Calu3 (cell line): ENCODE results near the gene SLAMF1. TPM values are rescaled to one million over a fixed set of nuclear protein-coding genes. Genes with fewer than 3 reads are reported as not detected.

Source experiments
- BruUV-seq: library from RNA; stranded (reverse); fragments of 400-500 nt; replicated peaks from 2 replicates; lab custom pipeline; 2021; lab: Mats Ljungman, UMichigan
- CTCF ChIA-PET: fragments of 300-600 bp; sonication (Branson Sonifier 250); formaldehyde crosslinking; loops from one replicate; lab custom pipeline; 2022; ENCODE audit warnings: antibody characterized with exemption; lab: Charles Lee
- DNase-seq: peaks from one replicate; pipeline ENCODE4 v3.0.0; 2022
- H3K27ac Mint-ChIP-seq: one replicate; pipeline ENCODE4 v1.8.0; 2022; ENCODE audit warnings: mixed read lengths; ENCODE audit not compliant: unreplicated experiment
- H3K27me3 Mint-ChIP-seq: one replicate; pipeline ENCODE4 v1.8.0; 2022; ENCODE audit warnings: mixed read lengths; ENCODE audit not compliant: unreplicated experiment
- H3K36me3 Mint-ChIP-seq: one replicate; pipeline ENCODE4 v1.8.0; 2022; ENCODE audit warnings: mild to moderate bottlenecking, moderate library complexity, mixed read lengths; ENCODE audit not compliant: insufficient read depth, unreplicated experiment
- H3K4me1 Mint-ChIP-seq: one replicate; pipeline ENCODE4 v1.8.0; 2022; ENCODE audit warnings: mild to moderate bottlenecking, low read depth, mixed read lengths; ENCODE audit not compliant: unreplicated experiment
- H3K4me3 Mint-ChIP-seq: one replicate; pipeline ENCODE4 v1.8.0; 2022; ENCODE audit warnings: mild to moderate bottlenecking, low read depth, moderate library complexity, mixed read lengths; ENCODE audit not compliant: unreplicated experiment
- H3K9me3 Mint-ChIP-seq: one replicate; pipeline ENCODE4 v1.8.0; 2022; ENCODE audit warnings: low read depth, mixed read lengths; ENCODE audit not compliant: unreplicated experiment
- CTCF ChIP-seq: fragments of 200-600 bp; IDR thresholded peaks from one replicate; pipeline ENCODE4 v1.8.0; 2022; ENCODE audit warnings: antibody characterized with exemption; ENCODE audit not compliant: unreplicated experiment
- intact Hi-C: fragments of 100-400 bp; cut with micrococcal nuclease; formaldehyde crosslinking; loops from one replicate; pipeline ENCODE4 v1.10.0; 2022; ENCODE audit not compliant: unreplicated experiment
- total RNA-seq: library from RNA; stranded (reverse); gene quantifications from 2 replicates; pipeline ENCODE4 v1.2.3, GENCODE V29; 2022

Gene SLAMF1
- total RNA-seq, 1 experiment from 2014 or later: not detected

GRCh38 chr1:160614410-160614809 lies 32.4 kb downstream of the SLAMF1 start:
- Mint-ChIP-seq H3K9me3 (peaks cover 2% of the 10 kb centered on the region), H3K4me3 (no peak overlapping the region), H3K27ac (no peak overlapping the region), H3K4me1 (no peaks in the 10 kb centered on the region), H3K36me3 (no peaks in the 10 kb centered on the region), H3K27me3 (peaks cover 45% of the 10 kb centered on the region)
- TF ChIP-seq CTCF: no peak
- intact Hi-C loops: no loop called here
- CTCF ChIA-PET: no interaction called here
- DNase-seq: no peak
- no TSS peak for BruUV-seq

- intact Hi-C loops: no loop called here
- no peaks in the 10 kb centered on the region for H3K9me3 Mint-ChIP-seq
- H3K4me1 Mint-ChIP-seq: no peaks in the 10 kb centered on the region
- CTCF ChIA-PET: interaction anchor here (0.6 kb wide), 1 partner anchor 365 kb away, joined by 7 read pairs; no protein-coding TSS in a partner anchor
- no TSS peak for BruUV-seq
- H3K36me3 Mint-ChIP-seq: no peaks in the 10 kb centered on the region
- H3K4me3 Mint-ChIP-seq: no peak overlapping the region
- DNase-seq: no peak
- no peak for TF ChIP-seq CTCF
- H3K27ac Mint-ChIP-seq: no peak overlapping the region
- peaks cover 62% of the 10 kb centered on the region for H3K27me3 Mint-ChIP-seq
These were observed 34.1 kb downstream of the SLAMF1 start for GRCh38 chr1:160612613-160613218.

- H3K4me1 Mint-ChIP-seq: no peaks in the 10 kb centered on the region
- DNase-seq: no peak
- H3K36me3 Mint-ChIP-seq: no peaks in the 10 kb centered on the region
- intact Hi-C loops: no loop called here
- H3K27me3 Mint-ChIP-seq: peaks cover 65% of the 10 kb centered on the region
- H3K27ac Mint-ChIP-seq: no peak overlapping the region
- H3K4me3 Mint-ChIP-seq: no peak overlapping the region
- no TSS peak for BruUV-seq
- no peak for TF ChIP-seq CTCF
- CTCF ChIA-PET: no interaction called here
- no peaks in the 10 kb centered on the region for H3K9me3 Mint-ChIP-seq
These were observed 36.1 kb downstream of the SLAMF1 start for GRCh38 chr1:160610569-160611242.

- DNase-seq: no peak
- no peak overlapping the region for H3K4me3 Mint-ChIP-seq
- H3K4me1 Mint-ChIP-seq: no peaks in the 10 kb centered on the region
- no TSS peak for BruUV-seq
- H3K36me3 Mint-ChIP-seq: no peaks in the 10 kb centered on the region
- no peaks in the 10 kb centered on the region for H3K9me3 Mint-ChIP-seq
- TF ChIP-seq CTCF: no peak
- H3K27ac Mint-ChIP-seq: no peak overlapping the region
- intact Hi-C loops: loop anchor here (5.0 kb wide), 1 partner anchor 67 kb away; no protein-coding TSS in a partner anchor
- H3K27me3 Mint-ChIP-seq: peaks cover 75% of the 10 kb centered on the region
- CTCF ChIA-PET: interaction anchor here (1.2 to 2.1 kb wide), 2 partner anchors 179 to 180 kb away, joined by 3 to 8 read pairs; no protein-coding TSS in a partner anchor
These were observed 37.9 kb downstream of the SLAMF1 start for GRCh38 chr1:160608941-160609340.
